Daoy (cell line): ENCODE data around the gene NOXA1. TPM values are rescaled to one million over a fixed set of nuclear protein-coding genes. Genes with fewer than 3 reads are reported as not detected.
"Not testable (repeated sequence)": the region's sequence is repeated elsewhere in the genome, so short reads cannot be mapped to it uniquely, and the experiment has no call there.

Experiments used
- DNase-seq: peaks from one replicate; pipeline ENCODE4 v3.0.0-alpha.2; 2015; ENCODE audit warnings: low read depth
- total RNA-seq: library from RNA; depleted of rRNA; stranded (reverse); fragments of >200 nt; shearing (Covaris generic); gene quantifications from 2 replicates; pipeline ENCODE4 v1.2.3, GENCODE V29; 2014

The NOXA1 gene
- total RNA-seq, 1 experiment from 2014 or later = not detected

- no peak for DNase-seq
These were observed 40.1 kb downstream of the NOXA1 start for GRCh38 chr9:137462986-137463930.

GRCh38 chr9:137463931-137464290 lies 40.7 kb downstream of the NOXA1 start:
- DNase-seq = no peak

GRCh38 chr9:137464291-137464999 lies 41.3 kb downstream of the NOXA1 start:
- DNase-seq = no peak

- DNase-seq = no peak
These were observed 42.0 kb downstream of the NOXA1 start for GRCh38 chr9:137465000-137465719.

GRCh38 chr9:137465720-137466388 lies 42.7 kb downstream of the NOXA1 start:
- DNase-seq = no peak

- not testable (repeated sequence) for DNase-seq
These were observed 43.3 kb downstream of the NOXA1 start for GRCh38 chr9:137466389-137467085.

GRCh38 chr9:137467161-137467581 lies 44.0 kb downstream of the NOXA1 start:
- no peak for DNase-seq

GRCh38 chr9:137467896-137468295 lies 44.7 kb downstream of the NOXA1 start:
- DNase-seq = no peak

GRCh38 chr9:137470785-137471184 lies 47.6 kb downstream of the NOXA1 start:
- DNase-seq = no peak

GRCh38 chr9:137474271-137474670 lies 51.1 kb downstream of the NOXA1 start:
- no peak for DNase-seq

GRCh38 chr9:137475666-137476065 lies 52.5 kb downstream of the NOXA1 start:
- no peak for DNase-seq

GRCh38 chr9:137476856-137477255 lies 53.7 kb downstream of the NOXA1 start:
- no peak for DNase-seq

- DNase-seq = no peak
These were observed 54.8 kb downstream of the NOXA1 start for GRCh38 chr9:137477778-137478612.

GRCh38 chr9:137478613-137478961 lies 55.4 kb downstream of the NOXA1 start:
- no peak for DNase-seq

- no peak for DNase-seq
These were observed 56.0 kb downstream of the NOXA1 start for GRCh38 chr9:137478962-137479861.

- no peak for DNase-seq
These were observed 56.9 kb downstream of the NOXA1 start for GRCh38 chr9:137479892-137480685.

- no peak for DNase-seq
These were observed 57.8 kb downstream of the NOXA1 start for GRCh38 chr9:137480686-137481683.
